ENCODE data around the gene PRR29. TPM values are rescaled to one million over a fixed set of nuclear protein-coding genes. Genes with fewer than 3 reads are reported as not detected.

PRR29 gene
- total RNA-seq, 3 donors from 2014 or later (not counting 1 experiment from before 2014, with no cell fraction given), result 0.92 to 1.6 (median 1.6) TPM

- WGBS (ENCODE audit: insufficient coverage), result 88% methylated on average over 3 of the region's 4 CpGs
- H3K9me3 ChIP-seq (ENCODE audit: control insufficient read depth, insufficient read depth, low read length), result no peaks in the 10 kb centered on the region
- DNase-seq (no peak), ATAC-seq (no peak)
- no peak for TF ChIP-seq CTCF (IDR thresholded peaks at IDR 0.05)
- no peak overlapping the region for H3K27ac ChIP-seq (ENCODE audit: low read length)
- Mint-ChIP-seq H3K27ac (peak overlapping the region; percentile 78 to 100), H3K9me3 (no peaks in the 10 kb centered on the region), H3K36me3 (no peaks in the 10 kb centered on the region), H3K4me3 (no peak overlapping the region), H3K27me3 (ENCODE audit: low read depth in 2 of 2) (no peaks in the 10 kb centered on the region), H3K4me1 (peaks cover 54 to 57% of the 10 kb centered on the region in 2 donors)
- H3K4me3 ChIP-seq (ENCODE audit: low read length), result no peak overlapping the region
- peaks cover 53% of the 10 kb centered on the region for H3K4me1 ChIP-seq (ENCODE audit: control insufficient read depth, insufficient read depth, low read length)
- intact Hi-C loops (cut with micrococcal nuclease), result no loop called here
- H3K27me3 ChIP-seq (ENCODE audit: control insufficient read depth, insufficient read depth, low read length), result no peaks in the 10 kb centered on the region
- peaks cover 42% of the 10 kb centered on the region for H3K36me3 ChIP-seq (ENCODE audit: control insufficient read depth, insufficient read depth, low read length)
Measured at GRCh38 chr17:64008830-64009229, 10.7 kb downstream of the PRR29 start.

- peaks cover 64 to 65% of the 10 kb centered on the region in 2 donors for H3K4me1 Mint-ChIP-seq
- Histone ChIP-seq H3K9me3 (ENCODE audit: control insufficient read depth, insufficient read depth, low read length) (no peaks in the 10 kb centered on the region), H3K4me1 (ENCODE audit: control insufficient read depth, insufficient read depth, low read length) (peaks cover 59% of the 10 kb centered on the region), H3K27me3 (ENCODE audit: control insufficient read depth, insufficient read depth, low read length) (no peaks in the 10 kb centered on the region), H3K27ac (ENCODE audit: low read length) (no peak overlapping the region), H3K4me3 (ENCODE audit: low read length) (no peak overlapping the region), H3K36me3 (ENCODE audit: control insufficient read depth, insufficient read depth, low read length) (peaks cover 33% of the 10 kb centered on the region)
- intact Hi-C loops (cut with micrococcal nuclease), result no loop called here
- H3K4me3 Mint-ChIP-seq, result peak overlapping the region; percentile 21
- no peak for DNase-seq
- no peaks in the 10 kb centered on the region for H3K9me3 Mint-ChIP-seq
- ATAC-seq, result peak in 1 of 3 donors; percentile 54
- H3K36me3 Mint-ChIP-seq, result no peaks in the 10 kb centered on the region
- peak overlapping the region; percentile 78 to 100 for H3K27ac Mint-ChIP-seq
- no peak for TF ChIP-seq CTCF (IDR thresholded peaks at IDR 0.05)
- WGBS (ENCODE audit: insufficient coverage), result 66% methylated on average over 8 of the region's 8 CpGs
- no peaks in the 10 kb centered on the region for H3K27me3 Mint-ChIP-seq (ENCODE audit: low read depth in 2 of 2)
Measured at GRCh38 chr17:64009571-64010402, 11.6 kb downstream of the PRR29 start.

GRCh38 chr17:64015447-64015846 lies 17.3 kb downstream of the PRR29 start:
- intact Hi-C loops (cut with micrococcal nuclease), result no loop called here
- no peak overlapping the region for H3K4me3 ChIP-seq (ENCODE audit: low read length)
- Mint-ChIP-seq H3K27me3 (ENCODE audit: low read depth in 2 of 2) (no peaks in the 10 kb centered on the region), H3K4me3 (peak overlapping the region; percentile 90), H3K36me3 (no peaks in the 10 kb centered on the region), H3K9me3 (no peaks in the 10 kb centered on the region), H3K27ac (peak overlapping the region; percentile 94 to 100), H3K4me1 (peaks cover 68 to 76% of the 10 kb centered on the region in 2 donors)
- no peak for TF ChIP-seq CTCF (IDR thresholded peaks at IDR 0.05)
- no peaks in the 10 kb centered on the region for H3K9me3 ChIP-seq (ENCODE audit: control insufficient read depth, insufficient read depth, low read length)
- peaks cover 4% of the 10 kb centered on the region for H3K36me3 ChIP-seq (ENCODE audit: control insufficient read depth, insufficient read depth, low read length)
- WGBS (ENCODE audit: insufficient coverage), result 79% methylated on average over 3 of the region's 6 CpGs
- DNase-seq (no peak), ATAC-seq (no peak)
- no peaks in the 10 kb centered on the region for H3K27me3 ChIP-seq (ENCODE audit: control insufficient read depth, insufficient read depth, low read length)
- H3K27ac ChIP-seq (ENCODE audit: low read length), result peak overlapping the region; percentile 91
- peaks cover 51% of the 10 kb centered on the region for H3K4me1 ChIP-seq (ENCODE audit: control insufficient read depth, insufficient read depth, low read length)
